ENCODE results near the gene SORCS2.

- TF ChIP-seq YY1 (IDR thresholded peaks at IDR 0.05; ENCODE audit: low read depth) (no peak), TAF1 (IDR thresholded peaks at IDR 0.05; ENCODE audit: low read depth) (no peak), EP300 (IDR thresholded peaks at IDR 0.05; ENCODE audit: borderline replicate concordance) (no peak), NFIC (IDR thresholded peaks at IDR 0.05) (no peak), MAX (IDR thresholded peaks at IDR 0.05) (no peak)
- TF ChIP-seq, protein P1, sequence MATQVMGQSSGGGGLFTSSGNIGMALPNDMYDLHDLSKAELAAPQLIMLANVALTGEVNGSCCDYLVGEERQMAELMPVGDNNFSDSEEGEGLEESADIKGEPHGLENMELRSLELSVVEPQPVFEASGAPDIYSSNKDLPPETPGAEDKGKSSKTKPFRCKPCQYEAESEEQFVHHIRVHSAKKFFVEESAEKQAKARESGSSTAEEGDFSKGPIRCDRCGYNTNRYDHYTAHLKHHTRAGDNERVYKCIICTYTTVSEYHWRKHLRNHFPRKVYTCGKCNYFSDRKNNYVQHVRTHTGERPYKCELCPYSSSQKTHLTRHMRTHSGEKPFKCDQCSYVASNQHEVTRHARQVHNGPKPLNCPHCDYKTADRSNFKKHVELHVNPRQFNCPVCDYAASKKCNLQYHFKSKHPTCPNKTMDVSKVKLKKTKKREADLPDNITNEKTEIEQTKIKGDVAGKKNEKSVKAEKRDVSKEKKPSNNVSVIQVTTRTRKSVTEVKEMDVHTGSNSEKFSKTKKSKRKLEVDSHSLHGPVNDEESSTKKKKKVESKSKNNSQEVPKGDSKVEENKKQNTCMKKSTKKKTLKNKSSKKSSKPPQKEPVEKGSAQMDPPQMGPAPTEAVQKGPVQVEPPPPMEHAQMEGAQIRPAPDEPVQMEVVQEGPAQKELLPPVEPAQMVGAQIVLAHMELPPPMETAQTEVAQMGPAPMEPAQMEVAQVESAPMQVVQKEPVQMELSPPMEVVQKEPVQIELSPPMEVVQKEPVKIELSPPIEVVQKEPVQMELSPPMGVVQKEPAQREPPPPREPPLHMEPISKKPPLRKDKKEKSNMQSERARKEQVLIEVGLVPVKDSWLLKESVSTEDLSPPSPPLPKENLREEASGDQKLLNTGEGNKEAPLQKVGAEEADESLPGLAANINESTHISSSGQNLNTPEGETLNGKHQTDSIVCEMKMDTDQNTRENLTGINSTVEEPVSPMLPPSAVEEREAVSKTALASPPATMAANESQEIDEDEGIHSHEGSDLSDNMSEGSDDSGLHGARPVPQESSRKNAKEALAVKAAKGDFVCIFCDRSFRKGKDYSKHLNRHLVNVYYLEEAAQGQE (IDR thresholded peaks at IDR 0.05; ENCODE audit: low read depth), result no peak
Measured at GRCh38 chr4:7512946-7513345, 320.6 kb downstream of the SORCS2 start.

Data from Ishikawa (cell line).